HepG2 (cell line): ENCODE results near the gene COQ7. TPM values are rescaled to one million over a fixed set of nuclear protein-coding genes. Genes with fewer than 3 reads are reported as not detected.
A peak's percentile ranks its signal among the peaks of the same experiment; 100 is the strongest.

Experiments
- ATAC-seq: fragments of 200-7000 bp; cut with Tn5 transposase; 3 replicates; pipeline ENCODE4 v1.9.1; 2020; ENCODE audit warnings: mild to moderate bottlenecking, moderate library complexity
- BruUV-seq: library from RNA; stranded (reverse); fragments of 400-500 nt; replicated peaks from 2 replicates; lab custom pipeline; 2021; lab: Mats Ljungman, UMichigan
- CTCF ChIA-PET: fragments of 300-600 bp; formaldehyde crosslinking; extraction: SDS; loops from one replicate; lab custom pipeline; 2021; ENCODE audit warnings: low total read pairs, inconsistent platforms, low intra/inter-chr PET ratio; lab: Yijun Ruan, JAX
- POLR2A ChIA-PET: fragments of 350-600 bp; sonication (Branson Sonifier 250); formaldehyde crosslinking; loops from one replicate; lab custom pipeline; 2020; ENCODE audit warnings: antibody characterized with exemption, inconsistent platforms; lab: Yijun Ruan, JAX
- DNase-seq: peaks from one replicate; pipeline ENCODE4 v3.0.0-alpha.2; 2015; ENCODE audit warnings: low spot score
- FAIRE-seq: peaks from 3 replicates; lab custom pipeline; 2011; peaks lifted over from hg19 to GRCh38; lab: Jason Lieb, UNC
- H2AFZ ChIP-seq: one replicate; pipeline ENCODE4 v1.6.1; 2011; ENCODE audit warnings: low read length, inconsistent platforms
- H3K27ac ChIP-seq: fragments of 300-600 bp; 3 replicates; pipeline ENCODE4 v1.8.0; 2011; ENCODE audit warnings: mixed run types, mild to moderate bottlenecking, mixed read lengths, low read length, inconsistent platforms; ENCODE audit not compliant: insufficient read depth; ENCODE audit errors: extremely low read length
- H3K27me3 ChIP-seq, 2 experiments: fragments of 200-600 bp in 1 of 2; 2 replicates in 1 of 2; 3 replicates in 1 of 2; pipeline versions ENCODE4 v1.6.0 to v1.8.0; 2011; ENCODE audit warnings: low read length in 2 of 2, mild to moderate bottlenecking in 2 of 2, moderate library complexity in 2 of 2, inconsistent platforms in 1 of 2; ENCODE audit not compliant: insufficient read depth in 2 of 2, control insufficient read depth in 1 of 2
- H3K36me3 ChIP-seq, 2 experiments: fragments of 200-600 bp in 1 of 2; replicated peaks in 1 of 2; 2 replicates in 1 of 2; 3 replicates in 1 of 2; pipeline versions ENCODE4 v1.5.1 to v1.8.0; 2011; ENCODE audit warnings: low read length in 2 of 2, inconsistent platforms in 1 of 2; ENCODE audit not compliant: insufficient read depth in 2 of 2, control insufficient read depth in 1 of 2
- H3K4me1 ChIP-seq: 2 replicates; pipeline ENCODE4 v1.5.1; 2012; ENCODE audit warnings: low read length, inconsistent platforms; ENCODE audit not compliant: insufficient read depth
- H3K4me2 ChIP-seq: 2 replicates; pipeline ENCODE4 v1.6.0; 2011; ENCODE audit warnings: low read depth, low read length, inconsistent platforms
- H3K4me3 ChIP-seq, 3 experiments: fragments of 200-600 bp in 1 of 3; sonication (generic), shearing (Covaris generic) in 1 of 3; replicated peaks in 1 of 3; 2 replicates each; pipeline ENCODE4 v1.5.1; 2011 to 2016; ENCODE audit warnings: low read length in 3 of 3, inconsistent platforms in 2 of 3, low read depth in 2 of 3, mild to moderate bottlenecking in 2 of 3, control low read depth in 1 of 3, mixed read lengths in 1 of 3; ENCODE audit not compliant: insufficient read depth in 1 of 3
- H3K79me2 ChIP-seq: one replicate; pipeline ENCODE4 v1.6.1; 2011; ENCODE audit warnings: low read length, inconsistent platforms; ENCODE audit not compliant: insufficient read depth
- H3K9ac ChIP-seq: 2 replicates; pipeline ENCODE4 v1.6.0; 2011; ENCODE audit warnings: mild to moderate bottlenecking, low read depth, low read length, inconsistent platforms; ENCODE audit not compliant: insufficient read depth
- H3K9me3 ChIP-seq: 2 replicates; pipeline ENCODE4 v1.5.1; 2012; ENCODE audit warnings: mild to moderate bottlenecking, low read length
- H4K20me1 ChIP-seq: 2 replicates; pipeline ENCODE4 v1.6.0; 2011; ENCODE audit warnings: inconsistent platforms, mild to moderate bottlenecking, low read length, moderate library complexity; ENCODE audit not compliant: insufficient read depth
- ATF1 ChIP-seq: IDR thresholded peaks from 2 replicates; pipeline ENCODE4 v1.6.1; 2016; ENCODE audit warnings: mild to moderate bottlenecking, control low read depth
- EHMT2 ChIP-seq: fragments of 200-600 bp; sonication (generic); IDR thresholded peaks from 2 replicates; pipeline ENCODE4 v1.7.0; 2017; ENCODE audit warnings: antibody characterized with exemption, low read depth, low read length, borderline replicate concordance
- ELF1 ChIP-seq: sonication (generic); formaldehyde crosslinking; IDR thresholded peaks from 2 replicates; pipeline ENCODE4 v1.4.0; 2020; ENCODE audit warnings: missing genetic modification reagents
- GFI1 ChIP-seq: sonication (generic); formaldehyde crosslinking; IDR thresholded peaks from 2 replicates; pipeline ENCODE4 v1.5.0; 2020; ENCODE audit warnings: missing genetic modification reagents, mild to moderate bottlenecking, borderline replicate concordance
- HNF4A ChIP-seq: sonication (generic); formaldehyde crosslinking; IDR thresholded peaks from 2 replicates; pipeline ENCODE4 v1.4.0; 2020; ENCODE audit warnings: missing genetic modification reagents
- KAT8 ChIP-seq: IDR thresholded peaks from 2 replicates; pipeline ENCODE4 v1.6.1; 2016; ENCODE audit warnings: missing genetic modification reagents, missing compliant biosample characterization
- NFIC ChIP-seq: IDR thresholded peaks from 2 replicates; pipeline ENCODE4 v1.6.1; 2012; ENCODE audit warnings: mild to moderate bottlenecking, low read length, inconsistent platforms
- PHF20 ChIP-seq: sonication (generic); formaldehyde crosslinking; IDR thresholded peaks from 2 replicates; pipeline ENCODE4 v1.5.0; 2020; ENCODE audit warnings: mild to moderate bottlenecking, missing genetic modification reagents
- POGZ ChIP-seq: sonication (generic); formaldehyde crosslinking; IDR thresholded peaks from 2 replicates; pipeline ENCODE4 v1.4.0; 2020; ENCODE audit warnings: mild to moderate bottlenecking, missing genetic modification reagents
- ZNF224 ChIP-seq: sonication (generic); formaldehyde crosslinking; IDR thresholded peaks from 2 replicates; pipeline ENCODE4 v1.5.0; 2020; ENCODE audit warnings: mild to moderate bottlenecking, missing genetic modification reagents
- ZNF577 ChIP-seq: sonication (generic); formaldehyde crosslinking; IDR thresholded peaks from 2 replicates; pipeline ENCODE4 v1.4.0; 2020; ENCODE audit warnings: mild to moderate bottlenecking, low read depth, missing genetic modification reagents, borderline replicate concordance
- WGBS: methylation state at CpG from one replicate; pipeline ENCODE4 v1.1.6; 2017; ENCODE audit warnings: low lambda C conversion rate; 5-methylcytosine and 5-hydroxymethylcytosine counted together
- in situ Hi-C: cut with HindIII; loops from 2 replicates; pipeline ENCODE4 v1.10.0; 2017; ENCODE audit warnings: low pct_unique_long_range_greater_than_20kb; ENCODE audit not compliant: extremely low pct_ligation_motif_present
- intact Hi-C: fragments of 100-400 bp; cut with micrococcal nuclease; formaldehyde crosslinking; loops from one replicate; pipeline ENCODE4 v1.10.0; 2022; ENCODE audit not compliant: unreplicated experiment
- polyA plus RNA-seq, 8 experiments: library from polyadenylated mRNA; depleted of rRNA in 3 of 8; stranded (reverse) in 7 of 8; unstranded in 1 of 8; fragments of >200 nt; fragmentation: Illumina TruSeq in 4 of 8; extraction: Trizol in 4 of 8; gene quantifications; 2 replicates each; pipeline versions ENCODE4 v1.2.1 to v1.2.3, GENCODE V29; 2011 to 2016; ENCODE audit warnings: low read depth in 4 of 8, missing spikeins in 1 of 8, mixed read lengths in 1 of 8; ENCODE audit not compliant: insufficient read depth in 1 of 8
- total RNA-seq, 5 experiments: library from RNA; depleted of rRNA; stranded (reverse); fragments of >200 nt; fragmentation: Illumina TruSeq; extraction: Trizol; gene quantifications; 2 replicates each; pipeline ENCODE4 v1.2.3, GENCODE V29; 2016; ENCODE audit warnings: low read depth in 1 of 5
- TF ChIP-seq, protein P1 (sequence below): sonication (generic); formaldehyde crosslinking; conservative IDR thresholded peaks from 2 replicates; pipeline ENCODE4 v1.4.0; 2020; ENCODE audit warnings: missing genetic modification reagents
- TF ChIP-seq, protein P2 (sequence below): sonication (generic); formaldehyde crosslinking; IDR thresholded peaks from 2 replicates; pipeline ENCODE4 v1.4.0; 2020; ENCODE audit warnings: missing genetic modification reagents
- TF ChIP-seq, protein P3 (sequence below): sonication (generic); formaldehyde crosslinking; IDR thresholded peaks from 2 replicates; pipeline ENCODE4 v1.5.0; 2020; ENCODE audit warnings: missing genetic modification reagents
- TF ChIP-seq, protein P4 (sequence below): sonication (generic); formaldehyde crosslinking; IDR thresholded peaks from 2 replicates; pipeline ENCODE4 v1.4.0; 2020; ENCODE audit warnings: missing genetic modification reagents; ENCODE audit errors: not compliant biosample characterization

COQ7 gene
- total and polyA plus RNA-seq, 2 of the 13 experiments (the other 11 are each of a cell fraction or from before 2014, with no cell fraction given), result 20.1 to 45.7 TPM

DNA sequence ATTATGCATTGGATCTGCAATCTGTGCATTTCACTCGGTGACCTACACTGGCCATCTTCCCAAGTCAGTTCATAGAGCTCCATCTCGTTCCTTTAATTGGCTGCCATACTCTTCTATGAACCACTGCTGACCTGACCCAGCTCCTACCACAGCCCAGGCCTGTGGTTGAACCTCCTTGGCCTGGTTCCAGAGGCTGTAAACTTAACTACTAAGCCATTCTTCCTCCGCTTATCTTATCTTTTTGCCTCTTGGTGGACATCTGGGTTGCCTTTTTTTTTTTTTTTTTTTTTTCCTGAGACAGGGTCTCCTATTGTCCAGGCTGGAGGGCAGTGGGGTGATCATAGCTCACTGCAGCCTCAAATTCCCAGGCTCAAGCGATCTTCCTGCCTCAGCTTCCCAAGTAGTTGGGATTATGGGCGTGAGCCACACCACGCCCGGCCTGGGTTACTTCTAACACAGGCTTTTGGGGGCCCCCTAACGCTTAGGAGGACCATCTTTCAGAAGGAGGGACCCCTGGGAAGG, 18.3 kb downstream of the COQ7 start:
- peaks cover 0 to 9% of the 10 kb centered on the region in 2 experiments; a peak in 2 of 5 replicates for H3K27me3 ChIP-seq
- no peaks in the 10 kb centered on the region for H3K9me3 ChIP-seq
- DNase-seq, result no peak
- ATAC-seq, result peak; percentile 18
- ChIA-PET POLR2A (interaction anchor here (0.8 to 2.3 kb wide), 11 partner anchors 9 to 130 kb away, joined by 3 to 15 read pairs (median 4); partner anchors contain the start of genes COQ7, ITPRIPL2 and TMC7), CTCF (interaction anchor here (1.1 to 3.7 kb wide), 9 partner anchors 9 to 416 kb away, joined by 3 to 87 read pairs (median 8); partner anchors contain the start of gene SYT17)
- peak overlapping the region; percentile 45 to 84 (median 47) for H3K4me3 ChIP-seq
- H3K79me2 ChIP-seq, result no peaks in the 10 kb centered on the region
- H3K9ac ChIP-seq, result peak overlapping the region; percentile 65; the same call in 1 of the 2 replicates
- no peak for FAIRE-seq
- intact Hi-C loops, result loop anchor here (1.0 to 2.0 kb wide), 4 partner anchors 23 to 417 kb away; no protein-coding TSS in a partner anchor
- H3K4me1 ChIP-seq, result peaks cover 15% of the 10 kb centered on the region
- in situ Hi-C loops, result loop anchor here (5.0 kb wide), 3 partner anchors 92 to 417 kb away; no protein-coding TSS in a partner anchor
- no TSS peak for BruUV-seq
- TF ChIP-seq KAT8 (CRISPR knock-in tag) (no peak), HNF4A (CRISPR knock-in tag) (no peak), GFI1 (peak; percentile 71), ELF1 (CRISPR knock-in tag) (no peak), POGZ (CRISPR knock-in tag) (no peak), ATF1 (CRISPR knock-in tag) (no peak), NFIC (no peak), ZNF224 (0 out of 2 replicates have a peak, but pooled peaks have one; percentile 4), PHF20 (CRISPR knock-in tag) (peak; percentile 12), ZNF577 (no peak), EHMT2 (no peak)
- TF ChIP-seq, protein P1, sequence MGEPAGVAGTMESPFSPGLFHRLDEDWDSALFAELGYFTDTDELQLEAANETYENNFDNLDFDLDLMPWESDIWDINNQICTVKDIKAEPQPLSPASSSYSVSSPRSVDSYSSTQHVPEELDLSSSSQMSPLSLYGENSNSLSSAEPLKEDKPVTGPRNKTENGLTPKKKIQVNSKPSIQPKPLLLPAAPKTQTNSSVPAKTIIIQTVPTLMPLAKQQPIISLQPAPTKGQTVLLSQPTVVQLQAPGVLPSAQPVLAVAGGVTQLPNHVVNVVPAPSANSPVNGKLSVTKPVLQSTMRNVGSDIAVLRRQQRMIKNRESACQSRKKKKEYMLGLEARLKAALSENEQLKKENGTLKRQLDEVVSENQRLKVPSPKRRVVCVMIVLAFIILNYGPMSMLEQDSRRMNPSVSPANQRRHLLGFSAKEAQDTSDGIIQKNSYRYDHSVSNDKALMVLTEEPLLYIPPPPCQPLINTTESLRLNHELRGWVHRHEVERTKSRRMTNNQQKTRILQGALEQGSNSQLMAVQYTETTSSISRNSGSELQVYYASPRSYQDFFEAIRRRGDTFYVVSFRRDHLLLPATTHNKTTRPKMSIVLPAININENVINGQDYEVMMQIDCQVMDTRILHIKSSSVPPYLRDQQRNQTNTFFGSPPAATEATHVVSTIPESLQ, result no peak
- TF ChIP-seq, protein P2, sequence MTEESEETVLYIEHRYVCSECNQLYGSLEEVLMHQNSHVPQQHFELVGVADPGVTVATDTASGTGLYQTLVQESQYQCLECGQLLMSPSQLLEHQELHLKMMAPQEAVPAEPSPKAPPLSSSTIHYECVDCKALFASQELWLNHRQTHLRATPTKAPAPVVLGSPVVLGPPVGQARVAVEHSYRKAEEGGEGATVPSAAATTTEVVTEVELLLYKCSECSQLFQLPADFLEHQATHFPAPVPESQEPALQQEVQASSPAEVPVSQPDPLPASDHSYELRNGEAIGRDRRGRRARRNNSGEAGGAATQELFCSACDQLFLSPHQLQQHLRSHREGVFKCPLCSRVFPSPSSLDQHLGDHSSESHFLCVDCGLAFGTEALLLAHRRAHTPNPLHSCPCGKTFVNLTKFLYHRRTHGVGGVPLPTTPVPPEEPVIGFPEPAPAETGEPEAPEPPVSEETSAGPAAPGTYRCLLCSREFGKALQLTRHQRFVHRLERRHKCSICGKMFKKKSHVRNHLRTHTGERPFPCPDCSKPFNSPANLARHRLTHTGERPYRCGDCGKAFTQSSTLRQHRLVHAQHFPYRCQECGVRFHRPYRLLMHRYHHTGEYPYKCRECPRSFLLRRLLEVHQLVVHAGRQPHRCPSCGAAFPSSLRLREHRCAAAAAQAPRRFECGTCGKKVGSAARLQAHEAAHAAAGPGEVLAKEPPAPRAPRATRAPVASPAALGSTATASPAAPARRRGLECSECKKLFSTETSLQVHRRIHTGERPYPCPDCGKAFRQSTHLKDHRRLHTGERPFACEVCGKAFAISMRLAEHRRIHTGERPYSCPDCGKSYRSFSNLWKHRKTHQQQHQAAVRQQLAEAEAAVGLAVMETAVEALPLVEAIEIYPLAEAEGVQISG (CRISPR knock-in tag), result peak; percentile 83
- TF ChIP-seq, protein P3, sequence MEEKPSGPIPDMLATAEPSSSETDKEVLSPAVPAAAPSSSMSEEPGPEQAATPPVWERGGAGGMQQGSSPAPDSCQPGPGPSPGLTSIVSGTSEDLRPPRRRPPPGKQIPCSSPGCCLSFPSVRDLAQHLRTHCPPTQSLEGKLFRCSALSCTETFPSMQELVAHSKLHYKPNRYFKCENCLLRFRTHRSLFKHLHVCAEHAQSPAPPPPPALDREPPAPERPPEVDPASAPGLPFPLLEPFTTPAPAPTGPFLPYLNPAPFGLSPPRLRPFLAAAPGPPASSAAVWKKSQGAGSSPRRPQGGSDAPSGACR, result no peak
- TF ChIP-seq, protein P4, sequence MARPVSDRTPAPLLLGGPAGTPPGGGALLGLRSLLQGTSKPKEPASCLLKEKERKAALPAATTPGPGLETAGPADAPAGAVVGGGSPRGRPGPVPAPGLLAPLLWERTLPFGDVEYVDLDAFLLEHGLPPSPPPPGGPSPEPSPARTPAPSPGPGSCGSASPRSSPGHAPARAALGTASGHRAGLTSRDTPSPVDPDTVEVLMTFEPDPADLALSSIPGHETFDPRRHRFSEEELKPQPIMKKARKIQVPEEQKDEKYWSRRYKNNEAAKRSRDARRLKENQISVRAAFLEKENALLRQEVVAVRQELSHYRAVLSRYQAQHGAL (CRISPR knock-in tag), result no peak
- H3K36me3 ChIP-seq, result 0 out of 5 replicates have a peak, but pooled peaks cover 0 to 5% of the 10 kb centered on the region in 2 experiments
- no peaks in the 10 kb centered on the region for H4K20me1 ChIP-seq
- H3K27ac ChIP-seq, result no peak overlapping the region
- peak overlapping the region; percentile 86 for H2AFZ ChIP-seq
- peak overlapping the region; percentile 97 for H3K4me2 ChIP-seq
- WGBS, result 16% methylated on average over 8 of the region's 8 CpGs
